Testis (tissue), 2 donors: ENCODE measurements around the gene SH3GL2.

Experiments used
- CTCF ChIP-seq, 3 experiments: fragments of 450-650 bp in 2 of 3; fragments of 200-600 bp in 1 of 3; sonication (generic) in 1 of 3; IDR thresholded peaks; one replicate each; pipeline ENCODE4 v1.5.1; 2016 to 2019; ENCODE audit warnings: antibody characterized with exemption in 3 of 3, mild to moderate bottlenecking in 2 of 3, moderate library complexity in 1 of 3
- POLR2A ChIP-seq: fragments of 450-650 bp; IDR thresholded peaks from one replicate; pipeline ENCODE4 v1.6.1; 2017; ENCODE audit warnings: antibody characterized with exemption, mild to moderate bottlenecking, moderate library complexity

- TF ChIP-seq CTCF (IDR thresholded peaks at IDR 0.05) = no peak
- no peak for TF ChIP-seq POLR2A
These were observed 220.5 kb downstream of the SH3GL2 start for GRCh38 chr9:17799369-17799768.
